Gastrocnemius medialis (tissue), 4 donors: Measurements from ENCODE around the gene ZNF587B.
"Not testable (repeated sequence)": the region's sequence is repeated elsewhere in the genome, so short reads cannot be mapped to it uniquely, and the experiment has no call there.

ENCODE experiments used
- CTCF ChIP-seq, 5 experiments: fragments of 450-650 bp in 3 of 5; fragments of 200-600 bp in 2 of 5; sonication (generic) in 2 of 5; IDR thresholded peaks in 4 of 5; conservative IDR thresholded peaks in 1 of 5; 1 replicate in 4 of 5; 2 replicates in 1 of 5; pipeline ENCODE4 v1.5.1; 2016 to 2019; ENCODE audit warnings: antibody characterized with exemption in 5 of 5, mild to moderate bottlenecking in 3 of 5, moderate library complexity in 3 of 5
- POLR2A ChIP-seq, 2 donors: fragments of 450-650 bp; IDR thresholded peaks; one replicate each; pipeline ENCODE4 v1.6.1; 2017; ENCODE audit warnings: antibody characterized with exemption in 2 of 2, mild to moderate bottlenecking in 2 of 2, moderate library complexity in 2 of 2

GRCh38 chr19:57810410-57811295 lies 19.4 kb upstream of the ZNF587B start:
- not testable (repeated sequence) for TF ChIP-seq CTCF (IDR thresholded peaks at IDR 0.05 in 4 of 5, conservative IDR thresholded peaks at IDR 0.05 in 1 of 5); POLR2A (IDR thresholded peaks at IDR 0.05)
